Left cardiac atrium (tissue), 4 donors: ENCODE measurements around the gene NSG1. TPM values are rescaled to one million over a fixed set of nuclear protein-coding genes. Genes with fewer than 3 reads are reported as not detected.
"Not testable (repeated sequence)": the region's sequence is repeated elsewhere in the genome, so short reads cannot be mapped to it uniquely, and the experiment has no call there.

Experiments used
- ATAC-seq, 2 donors: fragments of 200-7000 bp; cut with Tn5 transposase; one replicate each; pipeline ENCODE4 v1.9.1; 2020; ENCODE audit warnings: mild to moderate bottlenecking in 2 of 2, moderate library complexity in 2 of 2
- DNase-seq: peaks from one replicate; pipeline ENCODE4 v3.0.0-alpha.2; 2020
- intact Hi-C, 2 donors: fragments of 100-400 bp; cut with DNase I; formaldehyde crosslinking; loops; one replicate each; pipeline versions ENCODE4 v1.14.1 to v1.15.1; 2022 to 2023
- total RNA-seq, 2 donors: library from RNA; stranded (reverse); fragmentation: NEBNext Ultra II Directional; extraction: Animal tissue kit (Norgen Biotek cat#: 25700); gene quantifications; one replicate each; pipeline ENCODE4 v1.2.1, GENCODE V29; 2021
- donor health status: DM: no; HTN: yes; CAD: no.
- donor health status: DM: no; HTN: yes; CAD: no; lungs with severe emphysema.
- donor health status: DM: yes; HTN: yes; CAD: no.
- donor health status: Dilated cardiomyopathy.

Gene NSG1
- total RNA-seq, 2 donors from 2014 or later = 10.1 to 16.8 TPM

- no peak for ATAC-seq
- intact Hi-C loops = no loop called here
- no peak for DNase-seq
Measured at GRCh38 chr4:4412641-4413372, 25.9 kb downstream of the NSG1 start.

- DNase-seq (no peak), ATAC-seq (no peak)
- intact Hi-C loops = no loop called here
Measured at GRCh38 chr4:4413373-4413725, 26.4 kb downstream of the NSG1 start.

- intact Hi-C loops = no loop called here
- no peak for ATAC-seq
- DNase-seq = no peak
Measured at GRCh38 chr4:4413806-4414205, 26.9 kb downstream of the NSG1 start.

- intact Hi-C loops = no loop called here
- ATAC-seq (no peak), DNase-seq (no peak)
Measured at GRCh38 chr4:4415107-4415805, 28.4 kb downstream of the NSG1 start.

GRCh38 chr4:4415806-4416805 lies 29.2 kb downstream of the NSG1 start:
- ATAC-seq (no peak), DNase-seq (no peak)
- intact Hi-C loops = no loop called here

- ATAC-seq = no peak
- intact Hi-C loops = no loop called here
Measured at GRCh38 chr4:4416981-4417380, 30.1 kb downstream of the NSG1 start.

GRCh38 chr4:4417886-4418285 lies 31.0 kb downstream of the NSG1 start:
- intact Hi-C loops = no loop called here
- ATAC-seq (peak in 1 of 2 donors; percentile 38), DNase-seq (no peak)

More at GRCh38 chr4:4416981-4417380, 30.1 kb downstream of the NSG1 start:
- no peak for DNase-seq

- intact Hi-C loops = no loop called here
- ATAC-seq = no peak
- no peak for DNase-seq
Measured at GRCh38 chr4:4418676-4419390, 31.9 kb downstream of the NSG1 start.

GRCh38 chr4:4419896-4420295 lies 33.0 kb downstream of the NSG1 start:
- intact Hi-C loops = no loop called here
- no peak for DNase-seq
- no peak for ATAC-seq

GRCh38 chr4:4420421-4420820 lies 33.5 kb downstream of the NSG1 start:
- ATAC-seq = no peak
- no peak for DNase-seq
- intact Hi-C loops = no loop called here

- no peak for DNase-seq
- no peak for ATAC-seq
- intact Hi-C loops = no loop called here
Measured at GRCh38 chr4:4421356-4421755, 34.5 kb downstream of the NSG1 start.

- intact Hi-C loops, ATAC-seq, DNase-seq: not testable (repeated sequence)
Measured at GRCh38 chr4:4422117-4422516, 35.2 kb downstream of the NSG1 start.

GRCh38 chr4:4422856-4423499 lies 36.1 kb downstream of the NSG1 start:
- DNase-seq (no peak), ATAC-seq (no peak)
- intact Hi-C loops = no loop called here

- intact Hi-C loops = no loop called here
- ATAC-seq = no peak
- DNase-seq = no peak
Measured at GRCh38 chr4:4423706-4424498, 37.0 kb downstream of the NSG1 start.

- DNase-seq (no peak), ATAC-seq (no peak)
- intact Hi-C loops = no loop called here
Measured at GRCh38 chr4:4424499-4425115, 37.7 kb downstream of the NSG1 start.

GRCh38 chr4:4425119-4425690 lies 38.3 kb downstream of the NSG1 start:
- intact Hi-C loops = no loop called here
- no peak for DNase-seq
- no peak for ATAC-seq

GRCh38 chr4:4425696-4426095 lies 38.8 kb downstream of the NSG1 start:
- ATAC-seq (peak; percentile 57 to 62), DNase-seq (no peak)
- intact Hi-C loops = no loop called here
